Measurements from ENCODE around the gene KPNA2. TPM values are rescaled to one million over a fixed set of nuclear protein-coding genes. Genes with fewer than 3 reads are reported as not detected.
A peak's percentile ranks its signal among the peaks of the same experiment; 100 is the strongest.
"Not testable (repeated sequence)": the region's sequence is repeated elsewhere in the genome, so short reads cannot be mapped to it uniquely, and the experiment has no call there.

Gene KPNA2
- total and polyA plus RNA-seq, 4 donors: 5.8 to 20.9 (median 15.4) TPM

DNA sequence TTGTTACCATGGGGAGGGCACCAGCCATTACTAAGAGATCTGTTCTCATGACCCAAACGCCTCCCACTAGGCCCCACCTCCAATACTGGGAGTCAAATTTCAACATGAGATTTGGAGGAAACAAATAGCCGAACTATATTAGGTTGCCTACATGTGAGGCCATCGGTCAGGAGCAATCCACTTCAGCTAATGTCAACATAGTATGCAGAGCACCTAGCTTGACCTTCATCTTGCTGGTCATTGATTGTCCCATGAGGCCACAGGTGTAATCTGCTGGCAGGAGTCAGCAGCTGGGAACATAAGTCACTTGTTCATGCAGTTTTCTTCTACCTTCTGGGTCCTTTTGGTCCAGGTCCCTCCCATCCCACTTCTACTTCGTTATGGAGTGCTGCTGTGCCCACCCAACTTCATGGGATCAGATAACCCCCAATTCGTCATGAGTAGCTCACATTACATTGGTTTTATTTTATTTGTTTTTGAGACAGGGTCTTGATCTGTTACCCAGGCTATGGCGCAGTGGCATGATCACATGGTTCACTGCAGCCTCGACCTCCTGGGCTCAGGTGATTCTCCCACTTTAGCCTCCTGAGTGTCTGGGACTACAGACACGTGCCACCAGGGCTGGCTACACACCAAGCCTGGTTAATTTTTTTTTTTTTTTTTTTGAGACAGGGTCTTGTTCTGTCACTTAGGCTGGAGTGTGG lies 5.9 kb upstream of the KPNA2 start:
- H3K9me3 ChIP-seq (ENCODE audit: control insufficient read depth, low read length): no peaks in the 10 kb centered on the region
- H3K4me1 ChIP-seq (ENCODE audit: control insufficient read depth in 1 of 2, insufficient read depth in 2 of 2, low read length in 2 of 2): no peaks in the 10 kb centered on the region
- H3K36me3 ChIP-seq (ENCODE audit: control insufficient read depth in 1 of 2, insufficient read depth in 2 of 2, low read length in 1 of 2): no peaks in the 10 kb centered on the region
- DNase-seq (no peak), ATAC-seq (ENCODE audit: low FRiP score) (no peak)
- H3K27me3 ChIP-seq (ENCODE audit: control insufficient read depth in 1 of 2, insufficient read depth in 2 of 2, low read length in 1 of 2): no peaks in the 10 kb centered on the region
- H3K4me3 ChIP-seq (ENCODE audit: low read length in 2 of 2): no peak overlapping the region
- intact Hi-C loops (cut with DNase I): loop anchor here in 1 of 2 donors (10.0 kb wide), 1 partner anchor 65 kb away; no protein-coding TSS in a partner anchor
- 54 to 63% methylated on average over 8 of the region's 8 CpGs for WGBS, 2 donors
- no peak overlapping the region for H3K27ac ChIP-seq (ENCODE audit: low read depth in 1 of 2, low read length in 2 of 2)

- 69 to 74% methylated on average over 7 of the region's 7 CpGs for WGBS, 2 donors
- ATAC-seq (ENCODE audit: low FRiP score): no peak
- Histone ChIP-seq H3K36me3 (ENCODE audit: control insufficient read depth in 1 of 2, insufficient read depth in 2 of 2, low read length in 1 of 2) (no peaks in the 10 kb centered on the region), H3K27ac (ENCODE audit: low read depth in 1 of 2, low read length in 2 of 2) (no peak overlapping the region), H3K4me1 (ENCODE audit: control insufficient read depth in 1 of 2, insufficient read depth in 2 of 2, low read length in 2 of 2) (peaks cover 0 to 3% of the 10 kb centered on the region in 2 donors), H3K9me3 (ENCODE audit: control insufficient read depth, low read length) (no peaks in the 10 kb centered on the region), H3K4me3 (ENCODE audit: low read length in 2 of 2) (no peak overlapping the region), H3K27me3 (ENCODE audit: control insufficient read depth in 1 of 2, insufficient read depth in 2 of 2, low read length in 1 of 2) (no peaks in the 10 kb centered on the region)
- peak in 1 of 2 donors; percentile 15 for DNase-seq
- intact Hi-C loops (cut with DNase I): loop anchor here in 1 of 2 donors (2.0 to 10.0 kb wide), 2 partner anchors 13 to 61 kb away; no protein-coding TSS in a partner anchor
Measured at GRCh38 chr17:68033636-68034451, 1.7 kb upstream of the KPNA2 start.

- Histone ChIP-seq H3K4me3 (ENCODE audit: low read length in 2 of 2) (no peak overlapping the region), H3K27ac (ENCODE audit: low read depth in 1 of 2, low read length in 2 of 2) (no peak overlapping the region), H3K27me3 (ENCODE audit: control insufficient read depth in 1 of 2, insufficient read depth in 2 of 2, low read length in 1 of 2) (no peaks in the 10 kb centered on the region), H3K9me3 (ENCODE audit: control insufficient read depth, low read length) (no peaks in the 10 kb centered on the region), H3K36me3 (ENCODE audit: control insufficient read depth in 1 of 2, insufficient read depth in 2 of 2, low read length in 1 of 2) (no peaks in the 10 kb centered on the region), H3K4me1 (ENCODE audit: control insufficient read depth in 1 of 2, insufficient read depth in 2 of 2, low read length in 2 of 2) (peaks cover 0 to 3% of the 10 kb centered on the region in 2 donors)
- DNase-seq (no peak), ATAC-seq (ENCODE audit: low FRiP score) (no peak)
- WGBS, 2 donors: 28 to 32% methylated on average over 1 of the region's 1 CpG
- intact Hi-C loops (cut with DNase I): loop anchor here in 1 of 2 donors (2.0 to 10.0 kb wide), 2 partner anchors 14 to 60 kb away; no protein-coding TSS in a partner anchor
Measured at GRCh38 chr17:68034452-68034776, 1.1 kb upstream of the KPNA2 start.

- no peaks in the 10 kb centered on the region for H3K27me3 ChIP-seq (ENCODE audit: control insufficient read depth in 1 of 2, insufficient read depth in 2 of 2, low read length in 1 of 2)
- WGBS, 2 donors: 1% methylated on average over 17 to 24 of the region's 27 CpGs
- DNase-seq: peak; percentile 96 to 97
- peaks cover 0 to 3% of the 10 kb centered on the region in 2 donors for H3K4me1 ChIP-seq (ENCODE audit: control insufficient read depth in 1 of 2, insufficient read depth in 2 of 2, low read length in 2 of 2)
- ATAC-seq (ENCODE audit: low FRiP score): peak; percentile 95
- H3K4me3 ChIP-seq (ENCODE audit: low read length in 2 of 2): peak overlapping the region; percentile 34 to 60
- H3K9me3 ChIP-seq (ENCODE audit: control insufficient read depth, low read length): no peaks in the 10 kb centered on the region
- H3K36me3 ChIP-seq (ENCODE audit: control insufficient read depth in 1 of 2, insufficient read depth in 2 of 2, low read length in 1 of 2): no peaks in the 10 kb centered on the region
- H3K27ac ChIP-seq (ENCODE audit: low read depth in 1 of 2, low read length in 2 of 2): no peak overlapping the region
- intact Hi-C loops (cut with DNase I): loop anchor here (1.0 to 10.0 kb wide), 3 partner anchors 14 to 60 kb away; no protein-coding TSS in a partner anchor
Measured at GRCh38 chr17:68035131-68035522, 408 bp upstream of the KPNA2 start.

- ATAC-seq (ENCODE audit: low FRiP score): no peak
- Histone ChIP-seq H3K4me1 (ENCODE audit: control insufficient read depth in 1 of 2, insufficient read depth in 2 of 2, low read length in 2 of 2) (peaks cover 0 to 3% of the 10 kb centered on the region in 2 donors), H3K4me3 (ENCODE audit: low read length in 2 of 2) (peak overlapping the region; percentile 74 to 77), H3K27me3 (ENCODE audit: control insufficient read depth in 1 of 2, insufficient read depth in 2 of 2, low read length in 1 of 2) (no peaks in the 10 kb centered on the region), H3K36me3 (ENCODE audit: control insufficient read depth in 1 of 2, insufficient read depth in 2 of 2, low read length in 1 of 2) (no peaks in the 10 kb centered on the region), H3K27ac (ENCODE audit: low read depth in 1 of 2, low read length in 2 of 2) (no peak overlapping the region), H3K9me3 (ENCODE audit: control insufficient read depth, low read length) (no peaks in the 10 kb centered on the region)
- no peak for DNase-seq
- 11 to 12% methylated on average over 11 of the region's 11 CpGs for WGBS, 2 donors
- intact Hi-C loops (cut with DNase I): loop anchor here in 1 of 2 donors (10.0 kb wide), 1 partner anchor 58 kb away; no protein-coding TSS in a partner anchor
Measured at GRCh38 chr17:68036304-68037147, 991 bp downstream of the KPNA2 start.

DNA sequence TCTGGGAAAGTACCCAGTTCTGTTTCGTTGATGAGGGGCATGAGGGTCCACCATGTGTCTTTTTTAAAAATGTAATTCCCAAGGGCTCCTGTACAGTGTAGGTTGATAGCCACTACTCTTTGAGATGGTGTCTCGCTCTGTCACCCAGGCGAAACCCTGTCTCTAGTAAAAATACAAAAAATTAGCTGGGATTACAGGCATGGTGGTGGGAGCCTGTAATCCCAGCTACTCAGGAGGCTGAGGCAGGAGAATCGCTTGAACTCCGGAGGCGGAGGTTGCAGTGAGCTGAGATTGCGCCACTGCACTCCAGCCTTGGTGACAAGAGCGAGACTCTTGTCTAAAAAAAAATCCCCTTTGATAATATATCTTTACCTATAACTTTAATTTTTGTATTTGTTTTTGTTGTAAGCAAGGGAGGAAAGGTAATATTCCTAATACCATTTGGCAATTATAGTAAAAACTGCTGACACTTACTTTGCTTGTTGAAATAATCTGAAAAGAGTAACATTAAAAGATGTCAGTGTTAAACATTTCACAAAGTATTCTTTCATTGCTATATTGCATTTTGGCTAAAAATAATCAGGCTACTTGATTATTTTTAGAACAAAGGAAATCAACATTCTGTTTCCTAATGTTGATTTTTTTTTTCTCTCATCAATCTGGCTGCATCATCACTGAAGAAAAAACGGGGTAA lies 11.8 kb downstream of the KPNA2 start:
- intact Hi-C loops (cut with DNase I): no loop called here
- ATAC-seq (ENCODE audit: low FRiP score): no peak
- no peak overlapping the region for H3K27ac ChIP-seq (ENCODE audit: low read depth in 1 of 2, low read length in 2 of 2)
- no peaks in the 10 kb centered on the region for H3K27me3 ChIP-seq (ENCODE audit: control insufficient read depth in 1 of 2, insufficient read depth in 2 of 2, low read length in 1 of 2)
- no peaks in the 10 kb centered on the region for H3K9me3 ChIP-seq (ENCODE audit: control insufficient read depth, low read length)
- peaks cover 0 to 4% of the 10 kb centered on the region in 2 donors for H3K36me3 ChIP-seq (ENCODE audit: control insufficient read depth in 1 of 2, insufficient read depth in 2 of 2, low read length in 1 of 2)
- no peak overlapping the region for H3K4me3 ChIP-seq (ENCODE audit: low read length in 2 of 2)
- DNase-seq: no peak
- H3K4me1 ChIP-seq (ENCODE audit: control insufficient read depth in 1 of 2, insufficient read depth in 2 of 2, low read length in 2 of 2): no peaks in the 10 kb centered on the region
- WGBS, 2 donors: 79 to 84% methylated on average over 9 of the region's 9 CpGs

DNA sequence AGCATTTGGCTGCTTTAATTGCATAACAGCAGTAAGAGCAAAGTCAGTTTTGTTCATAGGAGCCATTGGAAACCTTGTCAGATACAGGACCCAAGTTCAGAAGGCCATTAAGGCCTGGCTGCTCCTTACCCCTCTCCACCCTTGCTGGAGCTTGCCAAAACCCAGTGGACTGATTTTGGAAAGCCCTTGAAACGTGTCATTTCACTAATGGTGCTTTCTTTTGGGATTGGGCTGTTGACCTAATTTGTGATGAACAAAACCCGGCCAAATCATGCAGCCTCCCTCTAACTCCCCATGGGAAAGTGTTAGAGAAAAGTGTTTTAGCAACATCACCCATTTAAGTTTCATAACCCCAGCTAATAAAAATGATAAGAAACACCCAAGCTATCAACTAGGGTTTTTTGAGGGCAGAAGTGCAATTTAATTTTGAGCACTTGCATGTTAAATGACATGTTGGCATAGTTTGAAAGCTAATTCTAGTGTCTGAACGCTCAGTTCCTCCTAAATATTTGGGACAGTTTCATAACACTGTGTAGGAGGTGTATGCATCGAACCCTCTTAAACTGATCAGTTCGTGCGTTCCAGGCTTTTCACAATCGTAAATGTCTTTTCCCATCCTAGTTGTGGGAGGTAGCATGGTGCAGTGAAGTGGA lies 12.5 kb downstream of the KPNA2 start:
- H3K9me3 ChIP-seq (ENCODE audit: control insufficient read depth, low read length); intact Hi-C loops (cut with DNase I); H3K4me3 ChIP-seq (ENCODE audit: low read length in 2 of 2); H3K27me3 ChIP-seq (ENCODE audit: control insufficient read depth in 1 of 2, insufficient read depth in 2 of 2, low read length in 1 of 2); DNase-seq; H3K36me3 ChIP-seq (ENCODE audit: control insufficient read depth in 1 of 2, insufficient read depth in 2 of 2, low read length in 1 of 2); H3K4me1 ChIP-seq (ENCODE audit: control insufficient read depth in 1 of 2, insufficient read depth in 2 of 2, low read length in 2 of 2); H3K27ac ChIP-seq (ENCODE audit: low read depth in 1 of 2, low read length in 2 of 2): not testable (repeated sequence)
- 72% methylated on average over 7 of the region's 7 CpGs for WGBS, 2 donors
- ATAC-seq (ENCODE audit: low FRiP score): peak; percentile 63

Data from aorta (tissue), 5 donors.